Dermis microvascular lymphatic vessel endothelial cell (primary cell): ENCODE measurements around the gene SUCLG2. TPM values are rescaled to one million over a fixed set of nuclear protein-coding genes. Genes with fewer than 3 reads are reported as not detected.
A peak's percentile ranks its signal among the peaks of the same experiment; 100 is the strongest.

Source experiments
- DNase-seq, 2 donors: peaks; one replicate each; pipeline versions ENCODE4 v3.0.0 to v3.0.0-alpha.2; 2010; ENCODE audit warnings: low read depth in 2 of 2
- total RNA-seq: library from RNA; depleted of rRNA; stranded (reverse); fragments of >200 nt; gene quantifications from 2 replicates; pipeline ENCODE4 v1.2.1, GENCODE V29; 2014

SUCLG2 gene
- total RNA-seq, 1 donor from 2014 or later = 34.9 TPM

DNA sequence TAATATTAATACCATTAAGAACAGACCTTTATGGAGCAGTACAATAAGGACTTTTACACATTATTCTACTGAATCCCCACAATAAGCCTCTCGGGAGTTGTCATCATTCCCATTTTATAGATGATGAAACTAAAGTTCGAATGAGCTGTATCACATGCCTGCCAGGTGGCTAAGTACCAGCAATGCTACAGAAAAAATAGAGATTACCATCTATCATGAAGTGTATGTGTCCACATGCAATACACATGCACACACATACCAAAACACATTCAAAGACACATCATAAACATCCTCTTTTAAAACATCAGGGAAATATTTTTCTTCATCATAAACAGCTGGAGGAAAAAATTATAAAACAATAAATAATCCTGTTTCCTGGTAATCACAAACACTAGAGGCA, 136.6 kb downstream of the SUCLG2 start:
- DNase-seq = no peak

DNA sequence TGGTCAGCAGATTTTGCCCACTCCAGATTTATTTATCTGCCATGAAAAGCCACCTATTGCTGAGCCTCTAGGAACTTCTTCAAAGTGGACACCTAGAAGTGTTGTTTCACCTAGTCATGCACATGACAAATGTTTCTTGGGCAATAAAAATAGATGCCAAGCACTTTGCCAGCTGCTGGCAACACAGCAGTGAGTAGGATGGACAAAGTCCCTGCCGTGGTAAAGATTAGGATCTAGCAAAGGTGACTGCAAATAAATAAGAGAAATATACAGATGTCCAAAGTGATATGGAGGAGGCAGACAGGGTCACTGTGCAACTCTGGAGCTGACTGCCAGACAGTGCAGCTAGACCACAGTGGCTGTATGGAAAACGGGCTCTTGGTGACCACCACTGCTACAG, 137.9 kb downstream of the SUCLG2 start:
- no peak for DNase-seq

- peak in 1 of 2 donors; percentile 26 for DNase-seq
Observed at GRCh38 chr3:67515778-67516177, 138.6 kb downstream of the SUCLG2 start.

- DNase-seq = no peak
Observed at GRCh38 chr3:67509471-67510075, 144.8 kb downstream of the SUCLG2 start.

GRCh38 chr3:67507584-67507983, 146.8 kb downstream of the SUCLG2 start:
- DNase-seq = no peak

- DNase-seq = no peak
Observed at GRCh38 chr3:67500709-67501108, 153.7 kb downstream of the SUCLG2 start.

DNA sequence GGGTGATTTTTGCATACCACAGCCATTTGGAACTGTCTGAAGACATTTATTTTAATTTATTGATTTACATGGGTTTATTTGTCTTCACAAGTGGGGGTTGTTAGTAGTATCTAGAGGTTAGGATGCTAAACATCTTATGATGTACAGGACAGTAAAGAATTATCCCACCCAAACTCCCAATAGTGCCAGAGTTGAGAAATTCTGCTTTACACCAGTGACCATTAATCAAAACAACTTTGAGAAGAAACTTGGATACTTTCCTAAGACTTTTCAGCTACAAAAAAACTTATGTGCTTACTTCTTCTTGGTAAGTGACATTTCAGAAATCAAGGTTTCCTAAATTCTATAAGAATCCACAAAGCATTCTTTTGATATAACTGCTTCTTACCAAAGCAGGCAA, 156.7 kb downstream of the SUCLG2 start:
- DNase-seq = no peak

DNA sequence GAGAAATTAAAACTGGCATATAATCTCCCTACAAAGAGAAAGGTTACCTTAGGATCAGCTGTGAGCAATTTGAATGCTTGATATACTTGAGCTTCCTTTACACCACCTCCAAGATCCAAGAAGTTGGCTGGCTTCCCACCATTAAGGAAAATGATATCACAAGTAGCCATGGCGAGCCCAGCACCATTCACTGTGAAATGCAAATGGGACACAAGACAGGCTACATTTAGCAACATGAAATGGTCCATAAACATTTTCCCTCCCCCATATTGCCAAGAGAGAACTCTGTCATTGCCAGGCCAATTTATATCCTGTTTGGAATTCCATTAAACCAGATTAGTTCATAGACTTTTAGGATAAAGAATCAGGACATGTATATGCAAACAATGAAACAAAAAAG, 158.7 kb downstream of the SUCLG2 start:
- peak in 1 of 2 donors; percentile 67 for DNase-seq

- DNase-seq = no peak
Observed at GRCh38 chr3:67493808-67494207, 160.6 kb downstream of the SUCLG2 start.

DNA sequence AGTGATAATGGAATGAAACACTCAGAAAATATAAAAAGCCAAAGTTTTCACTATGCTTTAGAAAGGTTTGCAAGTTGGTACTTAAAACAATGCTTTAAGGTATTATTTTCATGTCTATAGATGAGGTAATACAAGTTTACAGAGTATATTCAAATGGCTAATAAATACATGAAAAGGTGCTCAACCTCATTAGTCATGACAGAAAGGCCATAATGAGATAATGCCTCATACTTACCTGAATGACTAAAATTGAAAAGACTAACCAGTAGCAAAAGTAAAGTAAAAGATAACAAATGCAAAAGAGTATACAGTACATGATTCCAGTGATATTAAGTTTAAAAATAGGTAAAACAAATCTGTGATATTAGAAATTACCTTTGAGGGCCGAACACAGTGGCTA, 163.8 kb downstream of the SUCLG2 start:
- no peak for DNase-seq

DNA sequence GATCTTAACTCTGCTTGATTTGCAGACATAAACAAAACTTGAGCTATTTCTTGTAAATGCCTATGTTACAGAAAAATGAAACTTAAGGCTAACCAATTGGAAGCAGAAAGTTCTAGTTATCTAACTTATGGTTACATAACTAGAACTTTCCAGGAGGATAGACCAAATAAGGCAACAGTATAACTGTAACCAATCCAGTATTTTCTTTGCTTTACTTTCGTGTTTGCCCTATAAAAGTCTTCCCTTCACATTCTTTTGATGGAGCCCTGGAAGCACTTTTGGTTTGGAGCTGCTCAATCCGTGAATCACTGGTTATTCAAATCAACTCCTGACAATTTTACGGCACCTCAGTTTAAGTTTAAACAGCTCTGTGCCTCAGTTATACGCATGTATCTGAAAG, 164.6 kb downstream of the SUCLG2 start:
- no peak for DNase-seq

GRCh38 chr3:67487564-67488114, 166.8 kb downstream of the SUCLG2 start:
- no peak for DNase-seq

DNA sequence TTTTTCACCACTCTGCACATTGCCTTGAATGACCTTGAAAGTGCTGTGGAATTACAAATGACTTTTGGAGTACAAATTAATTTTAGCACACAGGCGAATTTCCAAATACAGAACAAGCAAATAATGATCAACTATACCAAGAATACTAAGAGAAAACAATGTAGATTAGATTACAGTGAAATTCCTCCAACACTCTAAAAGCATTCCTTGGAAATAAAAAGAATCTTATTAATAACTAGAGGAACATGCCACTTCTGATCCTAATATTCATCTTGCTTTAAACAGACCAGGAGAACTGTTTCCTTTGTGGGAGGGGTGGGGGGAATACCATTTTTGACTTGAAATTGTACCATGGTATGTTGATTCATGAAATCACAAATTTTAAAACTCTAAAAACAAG, 167.5 kb downstream of the SUCLG2 start:
- no peak for DNase-seq

- DNase-seq = no peak
Observed at GRCh38 chr3:67484085-67484484, 170.3 kb downstream of the SUCLG2 start.

DNA sequence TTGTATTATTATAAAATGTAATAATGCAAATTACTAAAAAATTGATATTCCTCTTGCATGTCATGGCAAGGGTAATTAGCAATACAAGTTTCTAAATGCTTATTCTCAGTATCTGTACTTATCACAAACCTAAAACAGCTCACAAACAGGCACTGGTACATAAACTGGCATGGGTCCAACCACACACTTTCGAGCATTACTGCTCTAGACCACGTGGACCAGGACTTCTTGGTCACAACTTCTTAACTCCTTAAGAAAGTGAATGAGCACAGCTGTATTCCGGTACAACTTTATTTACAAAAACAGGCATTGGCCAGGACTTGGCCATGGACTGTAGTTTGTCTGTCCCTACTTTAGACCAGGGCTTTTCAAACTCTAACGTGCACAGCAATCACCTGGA, 173.3 kb downstream of the SUCLG2 start:
- no peak for DNase-seq

DNA sequence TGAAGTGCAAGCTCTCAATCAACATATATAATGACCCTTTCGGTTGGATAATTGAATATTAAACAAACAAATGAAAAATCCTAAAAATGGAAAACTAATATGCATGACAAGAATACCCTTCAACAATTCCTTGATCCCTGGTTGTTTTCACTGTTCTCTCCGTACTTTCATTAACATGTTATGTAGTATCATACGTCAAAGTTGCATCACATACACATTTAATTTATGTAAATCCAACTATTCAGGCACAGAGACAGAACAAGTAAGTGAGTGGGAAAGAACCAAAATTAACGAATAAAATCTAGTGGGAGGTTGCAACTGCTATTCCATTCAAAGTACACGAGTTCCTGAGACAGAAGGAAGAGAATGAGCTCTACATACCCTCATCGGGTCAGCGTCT, 176.0 kb downstream of the SUCLG2 start:
- no peak for DNase-seq

DNA sequence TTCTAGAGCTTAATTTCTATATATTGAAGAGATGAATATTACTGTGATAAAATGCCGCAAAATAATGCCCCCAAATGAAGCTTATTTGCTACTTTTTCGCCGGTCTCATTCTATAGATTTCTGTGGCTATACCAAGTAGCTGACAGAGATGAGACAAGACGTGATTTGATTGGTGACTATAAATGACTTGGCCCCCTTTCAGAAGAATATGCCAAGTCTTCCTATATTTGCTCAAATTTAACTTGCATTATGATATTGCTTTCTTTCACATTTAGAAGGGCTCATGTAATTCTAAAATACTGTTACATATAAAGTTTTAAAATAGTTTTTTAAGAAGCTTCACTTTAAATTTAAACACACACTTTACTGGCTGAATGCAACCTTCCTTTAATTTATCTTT, 180.1 kb downstream of the SUCLG2 start:
- no peak for DNase-seq

DNA sequence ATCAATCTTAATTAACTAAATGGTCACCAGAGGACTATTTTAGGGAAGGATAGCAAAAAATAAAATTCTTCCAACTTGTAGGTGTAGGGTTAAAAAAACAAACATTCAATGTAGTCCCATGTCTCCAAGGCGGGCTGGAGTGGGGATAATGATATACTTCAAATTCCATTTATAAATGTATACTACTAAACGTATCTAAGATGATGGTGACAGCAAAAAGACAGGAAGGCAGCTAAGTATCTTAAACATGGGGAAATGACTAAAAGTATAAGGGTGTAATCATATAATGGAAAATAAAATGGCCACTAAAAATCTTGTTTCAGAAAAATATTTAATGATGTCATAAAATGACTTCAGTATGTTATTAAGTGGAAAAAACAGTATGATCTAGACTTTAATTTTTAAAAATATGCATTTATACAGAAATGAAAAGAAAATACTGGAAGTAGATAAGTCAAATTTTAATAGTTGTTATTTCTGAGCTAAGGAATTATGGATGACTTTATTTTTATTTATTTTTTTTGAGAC, 181.7 kb downstream of the SUCLG2 start:
- DNase-seq = no peak

GRCh38 chr3:67470207-67470606, 184.2 kb downstream of the SUCLG2 start:
- no peak for DNase-seq

- no peak for DNase-seq
Observed at GRCh38 chr3:67468511-67468910, 185.9 kb downstream of the SUCLG2 start.

GRCh38 chr3:67463656-67464055, 190.8 kb downstream of the SUCLG2 start:
- no peak for DNase-seq

- DNase-seq = no peak
Observed at GRCh38 chr3:67462187-67462586, 192.2 kb downstream of the SUCLG2 start.

DNA sequence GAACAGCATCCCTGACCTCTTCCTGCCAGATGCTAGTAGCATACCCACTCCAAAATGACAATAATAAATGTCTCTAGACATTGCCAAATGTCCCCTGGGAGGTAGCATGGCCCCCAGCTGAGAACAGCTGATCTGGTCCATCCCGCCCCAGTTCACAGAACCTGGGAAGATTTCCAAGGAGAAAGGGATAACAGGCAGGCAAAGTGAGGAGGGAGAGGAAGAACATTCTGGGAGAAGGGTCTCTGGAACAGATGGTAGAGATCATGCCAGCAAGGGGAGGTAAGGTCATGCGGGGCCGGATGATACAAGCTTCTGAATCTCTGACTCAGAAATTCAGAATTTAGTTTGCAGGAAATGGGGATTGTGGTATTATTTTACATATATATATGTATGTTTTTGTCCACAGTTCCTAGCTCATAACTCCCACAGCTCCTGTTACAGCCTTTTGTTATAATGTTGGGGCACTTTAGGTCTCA, 192.7 kb downstream of the SUCLG2 start:
- peak; percentile 14 to 73 for DNase-seq
